Measurements from ENCODE around the gene MSANTD2. TPM values are rescaled to one million over a fixed set of nuclear protein-coding genes. Genes with fewer than 3 reads are reported as not detected.

Gene MSANTD2
- total RNA-seq (2014; rRNA removed; shearing (Covaris generic); ENCODE audit: low replicate concordance) = 7.5 and 13.6 TPM in 2 replicates

- in situ Hi-C loops (cut with HindIII; ENCODE audit: low pct_unique_long_range_greater_than_20kb, low sequenced_read_pairs) = no loop called here
Measured at GRCh38 chr11:124800226-124800929, at the start of gene MSANTD2. Gene MSANTD2 (minus strand): TSS chr11:124800406. CDS start chr11:124800380, 26 bp downstream.

GRCh38 chr11:124846070-124846673 is 46.0 kb upstream of the MSANTD2 start:
- in situ Hi-C loops (cut with HindIII; ENCODE audit: low pct_unique_long_range_greater_than_20kb, low sequenced_read_pairs) = no loop called here
- no peak for DNase-seq (ENCODE audit: low read depth)

More at GRCh38 chr11:124800226-124800929, at the start of gene MSANTD2:
- peak; percentile 78 for DNase-seq (ENCODE audit: low read depth)

- in situ Hi-C loops (cut with HindIII; ENCODE audit: low pct_unique_long_range_greater_than_20kb, low sequenced_read_pairs) = no loop called here
- no peak for DNase-seq (ENCODE audit: low read depth)
Measured at GRCh38 chr11:124844664-124845079, 44.5 kb upstream of the MSANTD2 start.

- DNase-seq (ENCODE audit: low read depth) = no peak
- in situ Hi-C loops (cut with HindIII; ENCODE audit: low pct_unique_long_range_greater_than_20kb, low sequenced_read_pairs) = no loop called here
Measured at GRCh38 chr11:124843616-124843910, 43.4 kb upstream of the MSANTD2 start.

- no peak for DNase-seq (ENCODE audit: low read depth)
- in situ Hi-C loops (cut with HindIII; ENCODE audit: low pct_unique_long_range_greater_than_20kb, low sequenced_read_pairs) = no loop called here
Measured at GRCh38 chr11:124842305-124842704, 42.1 kb upstream of the MSANTD2 start.

- in situ Hi-C loops (cut with HindIII; ENCODE audit: low pct_unique_long_range_greater_than_20kb, low sequenced_read_pairs) = no loop called here
- no peak for DNase-seq (ENCODE audit: low read depth)
Measured at GRCh38 chr11:124841840-124842239, 41.6 kb upstream of the MSANTD2 start.

- DNase-seq (ENCODE audit: low read depth) = no peak
- in situ Hi-C loops (cut with HindIII; ENCODE audit: low pct_unique_long_range_greater_than_20kb, low sequenced_read_pairs) = no loop called here
Measured at GRCh38 chr11:124841201-124841600, 41.0 kb upstream of the MSANTD2 start.

- in situ Hi-C loops (cut with HindIII; ENCODE audit: low pct_unique_long_range_greater_than_20kb, low sequenced_read_pairs) = no loop called here
- DNase-seq (ENCODE audit: low read depth) = no peak
Measured at GRCh38 chr11:124840666-124841065, 40.5 kb upstream of the MSANTD2 start.

- DNase-seq (ENCODE audit: low read depth) = no peak
- in situ Hi-C loops (cut with HindIII; ENCODE audit: low pct_unique_long_range_greater_than_20kb, low sequenced_read_pairs) = no loop called here
Measured at GRCh38 chr11:124839972-124840621, 39.9 kb upstream of the MSANTD2 start.

- in situ Hi-C loops (cut with HindIII; ENCODE audit: low pct_unique_long_range_greater_than_20kb, low sequenced_read_pairs) = no loop called here
- DNase-seq (ENCODE audit: low read depth) = no peak
Measured at GRCh38 chr11:124839128-124839971, 39.1 kb upstream of the MSANTD2 start.

- in situ Hi-C loops (cut with HindIII; ENCODE audit: low pct_unique_long_range_greater_than_20kb, low sequenced_read_pairs) = no loop called here
- no peak for DNase-seq (ENCODE audit: low read depth)
Measured at GRCh38 chr11:124838805-124839127, 38.6 kb upstream of the MSANTD2 start.

- in situ Hi-C loops (cut with HindIII; ENCODE audit: low pct_unique_long_range_greater_than_20kb, low sequenced_read_pairs) = no loop called here
- DNase-seq (ENCODE audit: low read depth) = peak; percentile 74
Measured at GRCh38 chr11:124837491-124837856, 37.3 kb upstream of the MSANTD2 start.

GRCh38 chr11:124835918-124836317 is 35.7 kb upstream of the MSANTD2 start:
- in situ Hi-C loops (cut with HindIII; ENCODE audit: low pct_unique_long_range_greater_than_20kb, low sequenced_read_pairs) = no loop called here
- no peak for DNase-seq (ENCODE audit: low read depth)

GRCh38 chr11:124834526-124835180 is 34.4 kb upstream of the MSANTD2 start:
- peak; percentile 51 for DNase-seq (ENCODE audit: low read depth)
- in situ Hi-C loops (cut with HindIII; ENCODE audit: low pct_unique_long_range_greater_than_20kb, low sequenced_read_pairs) = loop anchor here (5.0 kb wide), 1 partner anchor 37 kb away; no protein-coding TSS in a partner anchor

- in situ Hi-C loops (cut with HindIII; ENCODE audit: low pct_unique_long_range_greater_than_20kb, low sequenced_read_pairs) = loop anchor here (5.0 kb wide), 1 partner anchor 35 kb away; no protein-coding TSS in a partner anchor
- DNase-seq (ENCODE audit: low read depth) = peak; percentile 66
Measured at GRCh38 chr11:124832571-124832970, 32.4 kb upstream of the MSANTD2 start.

GRCh38 chr11:124831897-124832296 is 31.7 kb upstream of the MSANTD2 start:
- DNase-seq (ENCODE audit: low read depth) = no peak
- in situ Hi-C loops (cut with HindIII; ENCODE audit: low pct_unique_long_range_greater_than_20kb, low sequenced_read_pairs) = loop anchor here (5.0 kb wide), 1 partner anchor 35 kb away; no protein-coding TSS in a partner anchor

GRCh38 chr11:124830749-124831148 is 30.5 kb upstream of the MSANTD2 start:
- DNase-seq (ENCODE audit: low read depth) = no peak
- in situ Hi-C loops (cut with HindIII; ENCODE audit: low pct_unique_long_range_greater_than_20kb, low sequenced_read_pairs) = loop anchor here (5.0 kb wide), 1 partner anchor 33 kb away; no protein-coding TSS in a partner anchor

- in situ Hi-C loops (cut with HindIII; ENCODE audit: low pct_unique_long_range_greater_than_20kb, low sequenced_read_pairs) = loop anchor here (5.0 kb wide), 1 partner anchor 33 kb away; no protein-coding TSS in a partner anchor
- no peak for DNase-seq (ENCODE audit: low read depth)
Measured at GRCh38 chr11:124829986-124830385, 29.8 kb upstream of the MSANTD2 start.

All from Caki2 (cell line).